Middle frontal gyrus (tissue), 1 donor: ENCODE measurements around the gene JAK2.
"Not testable (repeated sequence)": the region's sequence is repeated elsewhere in the genome, so short reads cannot be mapped to it uniquely, and the experiment has no call there.

ENCODE experiments used
- DNase-seq: peaks from one replicate; pipeline ENCODE4 v3.0.0-alpha.2; 2015; ENCODE audit warnings: low spot score; ENCODE audit errors: extremely low spot score

JAK2 gene

GRCh38 chr9:5041390-5042115 lies 56.5 kb downstream of the JAK2 start:
- no peak for DNase-seq

DNA sequence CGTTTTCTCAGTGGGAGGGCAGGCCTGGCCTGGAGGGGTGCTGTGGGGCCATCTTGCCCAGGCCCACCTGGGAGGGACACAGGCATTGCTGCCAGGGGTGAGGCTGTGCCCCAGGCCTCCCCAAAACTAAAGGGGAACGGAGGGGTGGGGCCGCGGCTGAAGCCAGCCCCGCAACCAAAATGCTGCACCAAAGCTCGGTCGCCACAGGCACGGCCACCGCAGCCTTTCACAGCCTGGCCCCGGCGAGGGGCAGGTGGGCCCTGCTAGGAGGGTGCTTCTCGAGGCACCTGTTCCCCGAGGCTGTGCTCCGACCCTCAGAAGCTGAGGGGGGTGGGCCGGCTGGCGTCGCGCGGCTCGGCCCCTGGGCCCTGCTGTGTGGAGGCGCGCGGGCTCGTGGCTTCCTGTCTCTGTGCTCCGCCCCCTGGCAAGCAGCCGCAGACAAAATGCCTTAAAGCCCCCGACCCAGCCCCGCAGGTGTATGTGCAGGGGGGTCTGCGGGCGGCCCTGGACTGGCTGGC lies 57.6 kb downstream of the JAK2 start:
- no peak for DNase-seq

DNA sequence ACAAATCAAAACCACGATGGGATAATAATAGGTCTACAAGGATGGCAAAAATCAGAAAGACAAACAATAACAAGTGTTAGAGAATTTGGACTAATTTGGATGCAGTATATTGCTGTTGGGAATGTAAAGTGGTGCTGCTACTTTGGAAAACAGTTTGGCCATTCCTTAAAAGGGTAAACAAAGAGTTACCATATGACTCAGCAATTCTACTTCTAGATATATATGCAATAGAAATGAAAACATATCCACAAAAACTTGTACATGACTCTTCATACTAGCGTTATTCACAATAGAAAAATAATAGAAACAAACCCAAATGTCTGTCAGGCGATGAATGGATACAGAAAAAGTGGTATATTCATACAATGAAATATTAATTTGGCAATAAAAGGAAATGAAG lies 58.3 kb downstream of the JAK2 start:
- no peak for DNase-seq

DNA sequence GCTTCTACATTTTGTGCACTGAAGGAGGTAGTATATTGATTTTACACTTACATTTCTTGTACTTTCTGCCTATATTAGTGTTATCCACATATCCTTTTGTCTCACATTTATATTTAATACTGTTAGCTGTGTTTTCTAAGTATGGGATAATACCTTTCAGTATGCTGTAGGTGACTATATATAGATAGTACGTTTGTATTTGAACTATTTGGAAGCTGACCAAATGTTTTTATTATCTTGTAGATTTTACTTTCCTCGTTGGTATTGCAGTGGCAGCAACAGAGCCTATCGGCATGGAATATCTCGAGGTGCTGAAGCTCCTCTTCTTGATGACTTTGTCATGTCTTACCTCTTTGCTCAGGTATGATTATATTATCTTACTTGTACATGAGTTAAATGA lies 59.1 kb downstream of the JAK2 start:
- no peak for DNase-seq

GRCh38 chr9:5052838-5053237 lies 67.8 kb downstream of the JAK2 start:
- DNase-seq, result no peak

DNA sequence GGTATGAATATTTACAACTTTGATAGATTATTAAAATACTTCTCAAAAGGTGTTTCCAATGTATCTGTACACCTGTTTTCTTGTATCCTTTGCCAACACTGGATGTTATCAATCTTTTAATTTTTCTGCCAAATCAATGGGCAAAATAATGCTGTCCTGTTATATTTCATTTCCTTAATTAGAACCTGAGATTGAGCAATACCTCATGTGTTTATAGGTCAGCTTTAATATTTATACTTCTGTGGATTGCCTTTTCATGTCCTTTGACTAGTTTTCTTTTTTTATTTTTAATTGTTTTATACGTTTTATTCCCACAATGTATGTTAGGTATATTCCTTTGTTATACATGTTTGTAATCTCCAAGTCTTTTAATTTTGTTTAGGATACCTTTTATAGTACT lies 77.6 kb downstream of the JAK2 start:
- no peak for DNase-seq

DNA sequence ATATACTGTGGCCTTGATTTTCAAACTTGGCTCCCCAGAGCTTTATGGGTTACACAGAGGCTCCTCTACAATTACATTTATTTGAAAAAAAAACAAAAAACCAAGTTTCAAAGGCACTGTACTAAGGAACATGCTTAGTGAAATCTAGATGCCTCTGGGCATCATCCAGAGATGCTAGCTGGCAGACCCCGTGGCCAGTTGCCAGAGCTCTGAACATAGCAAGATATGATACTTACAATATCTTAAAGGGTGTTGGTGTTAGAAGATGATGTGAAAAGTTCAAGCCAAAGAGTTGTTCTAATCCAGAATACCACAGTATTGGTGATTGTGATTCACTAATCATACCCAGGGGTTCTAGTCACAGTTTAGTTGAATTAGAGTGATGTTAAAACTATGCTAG lies 87.8 kb downstream of the JAK2 start:
- no peak for DNase-seq

DNA sequence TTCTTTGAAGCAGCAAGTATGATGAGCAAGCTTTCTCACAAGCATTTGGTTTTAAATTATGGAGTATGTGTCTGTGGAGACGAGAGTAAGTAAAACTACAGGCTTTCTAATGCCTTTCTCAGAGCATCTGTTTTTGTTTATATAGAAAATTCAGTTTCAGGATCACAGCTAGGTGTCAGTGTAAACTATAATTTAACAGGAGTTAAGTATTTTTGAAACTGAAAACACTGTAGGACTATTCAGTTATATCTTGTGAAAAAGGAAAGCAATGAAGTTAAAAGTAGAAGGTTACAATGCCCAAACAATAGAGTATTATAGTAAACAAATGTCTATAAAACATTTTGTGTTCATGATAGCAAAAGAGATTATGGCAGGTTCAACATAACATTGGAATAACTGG lies 88.6 kb downstream of the JAK2 start:
- DNase-seq, result no peak

- DNase-seq, result no peak
Measured at GRCh38 chr9:5085993-5086392, 100.9 kb downstream of the JAK2 start.

DNA sequence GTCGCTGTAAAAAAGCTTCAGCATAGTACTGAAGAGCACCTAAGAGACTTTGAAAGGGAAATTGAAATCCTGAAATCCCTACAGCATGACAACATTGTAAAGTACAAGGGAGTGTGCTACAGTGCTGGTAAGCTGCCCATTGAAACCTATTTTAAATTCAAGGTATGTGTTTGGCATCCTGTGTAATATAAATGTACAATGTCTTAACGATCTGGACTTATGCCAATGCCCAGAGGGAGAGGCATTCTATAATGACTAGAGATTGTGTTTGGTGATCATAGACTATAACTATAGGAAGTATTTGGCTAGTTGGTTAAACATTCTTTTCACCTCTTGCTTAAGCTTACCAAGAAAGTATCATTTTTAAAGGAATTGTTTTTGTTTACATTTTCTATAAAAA lies 104.7 kb downstream of the JAK2 start:
- no peak for DNase-seq

- no peak for DNase-seq
Measured at GRCh38 chr9:5095795-5096194, 110.7 kb downstream of the JAK2 start.

GRCh38 chr9:5099466-5099865 lies 114.4 kb downstream of the JAK2 start:
- DNase-seq, result no peak

- DNase-seq, result not testable (repeated sequence)
Measured at GRCh38 chr9:5101127-5101526, 116.1 kb downstream of the JAK2 start.

- DNase-seq, result not testable (repeated sequence)
Measured at GRCh38 chr9:5106517-5106916, 121.4 kb downstream of the JAK2 start.

GRCh38 chr9:5110867-5111681 lies 126.0 kb downstream of the JAK2 start:
- DNase-seq, result no peak

- no peak for DNase-seq
Measured at GRCh38 chr9:5111696-5112095, 126.6 kb downstream of the JAK2 start.

GRCh38 chr9:5112109-5112592 lies 127.1 kb downstream of the JAK2 start:
- DNase-seq, result no peak

DNA sequence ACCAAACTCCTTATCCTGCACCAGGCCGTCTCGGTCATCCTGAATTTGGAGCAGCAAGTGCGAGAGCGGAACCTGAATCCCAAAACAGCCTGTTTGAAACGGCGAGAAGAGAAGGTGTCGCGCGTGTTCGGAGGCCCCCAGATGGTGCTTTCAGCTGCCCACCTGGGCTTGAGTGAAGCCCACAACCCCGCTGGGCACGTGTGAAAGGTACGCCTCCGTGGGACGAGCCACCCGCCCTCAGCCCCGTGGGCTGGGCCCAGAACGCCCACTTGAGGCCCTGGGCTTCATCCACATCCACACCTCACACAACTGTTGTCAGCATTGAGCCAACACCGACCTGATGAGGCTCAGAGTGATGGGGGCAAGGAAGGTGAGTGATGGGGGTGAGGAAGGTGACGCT lies 127.6 kb downstream of the JAK2 start:
- DNase-seq, result no peak

DNA sequence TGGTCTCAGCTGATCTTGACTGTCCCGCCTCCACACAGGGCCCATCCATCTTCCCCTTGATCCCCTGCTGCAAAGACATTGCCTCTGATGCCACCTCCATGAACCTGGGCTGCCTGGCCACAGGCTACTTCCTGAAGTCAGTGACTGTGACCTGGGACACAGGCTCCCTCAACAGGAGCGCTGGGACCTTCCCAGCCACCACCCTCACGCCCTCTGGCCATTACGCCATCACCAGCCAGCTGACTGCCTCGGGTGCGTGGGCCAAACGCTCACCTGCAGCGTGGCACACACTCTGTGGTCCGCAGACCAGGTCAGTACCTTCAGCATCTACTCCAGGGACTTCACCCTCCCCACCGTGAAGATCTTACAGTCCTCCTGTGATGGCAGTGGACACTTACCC lies 128.5 kb downstream of the JAK2 start:
- no peak for DNase-seq

DNA sequence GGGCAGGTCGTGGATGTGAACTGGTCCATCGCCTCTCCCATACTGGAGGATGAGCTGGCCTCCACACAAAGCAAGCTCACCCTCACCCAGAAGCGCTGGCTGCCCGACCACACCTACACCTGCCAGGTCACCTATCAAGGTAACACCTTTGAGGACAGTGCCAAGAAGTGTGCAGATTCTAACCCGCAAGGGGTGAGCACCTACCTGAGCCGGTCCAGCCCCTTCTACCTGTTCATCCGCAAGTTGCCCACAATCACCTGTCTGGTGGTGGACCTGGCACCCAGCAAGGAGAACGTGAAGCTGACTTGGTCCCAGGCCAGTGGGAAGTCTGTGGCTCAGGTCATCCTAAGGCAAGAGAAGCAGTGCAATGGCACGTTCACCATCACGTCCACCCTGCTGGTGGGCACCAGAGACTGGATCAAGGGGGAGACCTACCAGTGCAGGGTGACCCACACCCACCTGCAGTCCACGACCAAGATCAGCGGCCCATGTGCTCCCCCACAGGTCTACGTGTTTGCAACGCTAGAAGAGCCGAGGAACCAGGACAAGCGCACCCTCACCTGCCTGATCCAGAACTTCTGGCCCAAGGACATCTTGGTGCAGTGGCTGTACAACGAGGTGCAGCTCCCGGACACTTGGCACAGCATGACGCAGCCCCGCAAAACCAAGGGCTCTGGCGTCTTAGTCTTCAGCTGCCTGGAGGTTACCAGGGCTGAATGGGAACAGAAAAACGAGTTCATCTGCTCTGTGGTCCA lies 129.1 kb downstream of the JAK2 start:
- DNase-seq, result no peak

DNA sequence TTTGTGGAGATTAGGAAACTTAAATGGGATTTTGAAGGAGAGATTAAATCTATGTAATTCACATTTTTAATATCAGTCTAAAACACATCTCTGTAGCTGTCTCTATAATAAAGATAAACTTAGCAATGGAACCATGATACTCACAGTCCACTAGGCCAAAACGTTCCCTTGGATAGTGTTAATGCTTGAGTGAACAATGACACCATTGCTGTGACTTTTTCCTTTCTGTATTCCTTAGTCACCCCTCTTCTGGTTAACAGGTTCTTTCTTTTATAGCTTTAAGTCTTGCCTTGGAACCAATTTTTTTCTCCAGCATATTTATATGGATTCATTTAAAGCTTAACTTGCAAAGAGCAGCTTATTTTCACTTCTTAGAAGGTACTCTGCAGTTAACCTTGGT lies 137.0 kb downstream of the JAK2 start:
- DNase-seq, result no peak

- no peak for DNase-seq
Measured at GRCh38 chr9:5122516-5122915, 137.4 kb downstream of the JAK2 start.
